Panc1 (cell line): ENCODE data around the gene ITSN2.

ENCODE experiments used
- CTCF ChIP-seq: fragments of 450-650 bp; IDR thresholded peaks from 2 replicates; pipeline ENCODE4 v1.5.1; 2017; ENCODE audit warnings: mild to moderate bottlenecking
- POLR2AphosphoS5 ChIP-seq: IDR thresholded peaks from 2 replicates; pipeline ENCODE4 v1.6.1; 2012; ENCODE audit warnings: mild to moderate bottlenecking, low read depth, low read length, moderate library complexity
- REST ChIP-seq, 2 experiments: IDR thresholded peaks; 2 replicates each; pipeline ENCODE4 v1.6.1; 2011 to 2012; ENCODE audit warnings: low read depth in 2 of 2, control low read depth in 1 of 2, low read length in 1 of 2, mild to moderate bottlenecking in 1 of 2, moderate library complexity in 1 of 2; ENCODE audit not compliant: insufficient read depth in 1 of 2
- TCF7L2 ChIP-seq: IDR thresholded peaks from 2 replicates; pipeline ENCODE4 v1.6.1; 2011; ENCODE audit warnings: mild to moderate bottlenecking, low read depth, low read length, inconsistent platforms

DNA sequence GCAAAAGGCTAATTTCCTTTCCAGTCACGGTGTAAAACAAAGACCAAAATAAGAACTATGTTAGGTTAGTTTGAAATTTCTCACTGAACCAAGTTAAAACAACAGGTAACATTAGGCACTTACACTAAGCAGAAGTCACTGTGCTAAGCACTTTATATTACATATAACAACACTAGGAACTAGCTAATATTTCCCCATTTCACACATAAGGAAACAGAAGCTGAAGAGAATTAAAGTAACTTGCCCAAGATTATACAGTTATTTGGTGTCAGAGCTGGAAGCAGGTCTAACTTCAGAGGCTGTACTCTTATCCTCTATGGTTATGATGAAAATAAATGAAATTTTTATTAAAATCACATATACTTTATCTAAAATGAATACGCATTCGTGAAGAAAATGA, 5.9 kb downstream of the ITSN2 start:
- TF ChIP-seq CTCF = no peak
- no peak for TF ChIP-seq POLR2AphosphoS5
- no peak for TF ChIP-seq REST (IDR thresholded peaks at IDR 0.05; ENCODE audit: insufficient read depth in 1 of 2, low read depth in 2 of 2, low read length in 1 of 2)
- TF ChIP-seq TCF7L2 = no peak
